ENCODE results near the gene GALNT10. TPM values are rescaled to one million over a fixed set of nuclear protein-coding genes. Genes with fewer than 3 reads are reported as not detected.

Gene GALNT10
- total RNA-seq, 4 donors from 2014 or later = 21.4 to 49.8 (median 44.7) TPM

- DNase-seq (ENCODE audit: extremely low spot score) = no peak
- no peaks in the 10 kb centered on the region for H3K36me3 ChIP-seq
- TF ChIP-seq CTCF (IDR thresholded peaks at IDR 0.05) (no peak), EP300 (IDR thresholded peaks at IDR 0.05) (no peak), POLR2AphosphoS5 (IDR thresholded peaks at IDR 0.05) (no peak), POLR2A (IDR thresholded peaks at IDR 0.05; ENCODE audit: low read depth) (no peak)
- H3K27me3 ChIP-seq = no peaks in the 10 kb centered on the region
- no peaks in the 10 kb centered on the region for H3K9me3 ChIP-seq
- intact Hi-C loops (cut with DNase I) = no loop called here
- H3K27ac ChIP-seq (replicated peaks in 1 of 4) = no peak overlapping the region
- H3K4me3 ChIP-seq = no peak overlapping the region
- peaks cover 5 to 10% (median 8%) of the 10 kb centered on the region in 4 donors for H3K4me1 ChIP-seq
Measured at GRCh38 chr5:154159343-154159742, 31.2 kb upstream of the GALNT10 start.

- WGBS = 60% methylated on average over 6 of the region's 6 CpGs
- Histone ChIP-seq H3K36me3 (no peaks in the 10 kb centered on the region), H3K4me3 (no peak overlapping the region), H3K27me3 (no peaks in the 10 kb centered on the region), H3K4me1 (peaks cover 3 to 6% (median 5%) of the 10 kb centered on the region in 4 donors), H3K9me3 (no peaks in the 10 kb centered on the region), H3K27ac (replicated peaks in 1 of 4) (peak overlapping the region in 1 of 4 donors; percentile 27)
- TF ChIP-seq CTCF (IDR thresholded peaks at IDR 0.05) = no peak
- no peak for TF ChIP-seq POLR2A (IDR thresholded peaks at IDR 0.05; ENCODE audit: low read depth)
- TF ChIP-seq EP300 (IDR thresholded peaks at IDR 0.05) = no peak
- no peak for TF ChIP-seq POLR2AphosphoS5 (IDR thresholded peaks at IDR 0.05)
- intact Hi-C loops (cut with DNase I) = no loop called here
- DNase-seq (ENCODE audit: extremely low spot score) = no peak
Measured at GRCh38 chr5:154162539-154163151, 27.9 kb upstream of the GALNT10 start.

- Histone ChIP-seq H3K36me3 (no peaks in the 10 kb centered on the region), H3K27ac (replicated peaks in 1 of 4) (no peak overlapping the region), H3K27me3 (no peaks in the 10 kb centered on the region), H3K4me3 (no peak overlapping the region), H3K9me3 (no peaks in the 10 kb centered on the region), H3K4me1 (no peaks in the 10 kb centered on the region)
- no peak for DNase-seq (ENCODE audit: extremely low spot score)
- 71% methylated on average over 4 of the region's 4 CpGs for WGBS
- intact Hi-C loops (cut with DNase I) = no loop called here
- TF ChIP-seq POLR2A (IDR thresholded peaks at IDR 0.05; ENCODE audit: low read depth) (no peak), CTCF (IDR thresholded peaks at IDR 0.05) (no peak), EP300 (IDR thresholded peaks at IDR 0.05) (no peak), POLR2AphosphoS5 (IDR thresholded peaks at IDR 0.05) (no peak)
Measured at GRCh38 chr5:154163327-154164248, 26.9 kb upstream of the GALNT10 start.

- 76% methylated on average over 1 of the region's 1 CpG for WGBS
- Histone ChIP-seq H3K9me3 (no peaks in the 10 kb centered on the region), H3K4me3 (no peak overlapping the region), H3K4me1 (no peaks in the 10 kb centered on the region), H3K36me3 (no peaks in the 10 kb centered on the region), H3K27me3 (no peaks in the 10 kb centered on the region), H3K27ac (replicated peaks in 1 of 4) (no peak overlapping the region)
- intact Hi-C loops (cut with DNase I) = no loop called here
- TF ChIP-seq POLR2A (IDR thresholded peaks at IDR 0.05; ENCODE audit: low read depth) = no peak
- TF ChIP-seq EP300 (IDR thresholded peaks at IDR 0.05) = no peak
- TF ChIP-seq CTCF (IDR thresholded peaks at IDR 0.05) = no peak
- no peak for TF ChIP-seq POLR2AphosphoS5 (IDR thresholded peaks at IDR 0.05)
- DNase-seq (ENCODE audit: extremely low spot score) = no peak
Measured at GRCh38 chr5:154164249-154164581, 26.3 kb upstream of the GALNT10 start.

Data from esophagus muscularis mucosa (tissue), 4 donors.